ENCODE results near the gene NLRP4.

NLRP4 gene, protein sequence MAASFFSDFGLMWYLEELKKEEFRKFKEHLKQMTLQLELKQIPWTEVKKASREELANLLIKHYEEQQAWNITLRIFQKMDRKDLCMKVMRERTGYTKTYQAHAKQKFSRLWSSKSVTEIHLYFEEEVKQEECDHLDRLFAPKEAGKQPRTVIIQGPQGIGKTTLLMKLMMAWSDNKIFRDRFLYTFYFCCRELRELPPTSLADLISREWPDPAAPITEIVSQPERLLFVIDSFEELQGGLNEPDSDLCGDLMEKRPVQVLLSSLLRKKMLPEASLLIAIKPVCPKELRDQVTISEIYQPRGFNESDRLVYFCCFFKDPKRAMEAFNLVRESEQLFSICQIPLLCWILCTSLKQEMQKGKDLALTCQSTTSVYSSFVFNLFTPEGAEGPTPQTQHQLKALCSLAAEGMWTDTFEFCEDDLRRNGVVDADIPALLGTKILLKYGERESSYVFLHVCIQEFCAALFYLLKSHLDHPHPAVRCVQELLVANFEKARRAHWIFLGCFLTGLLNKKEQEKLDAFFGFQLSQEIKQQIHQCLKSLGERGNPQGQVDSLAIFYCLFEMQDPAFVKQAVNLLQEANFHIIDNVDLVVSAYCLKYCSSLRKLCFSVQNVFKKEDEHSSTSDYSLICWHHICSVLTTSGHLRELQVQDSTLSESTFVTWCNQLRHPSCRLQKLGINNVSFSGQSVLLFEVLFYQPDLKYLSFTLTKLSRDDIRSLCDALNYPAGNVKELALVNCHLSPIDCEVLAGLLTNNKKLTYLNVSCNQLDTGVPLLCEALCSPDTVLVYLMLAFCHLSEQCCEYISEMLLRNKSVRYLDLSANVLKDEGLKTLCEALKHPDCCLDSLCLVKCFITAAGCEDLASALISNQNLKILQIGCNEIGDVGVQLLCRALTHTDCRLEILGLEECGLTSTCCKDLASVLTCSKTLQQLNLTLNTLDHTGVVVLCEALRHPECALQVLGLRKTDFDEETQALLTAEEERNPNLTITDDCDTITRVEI

GRCh38 chr19:55836340-55836739, at the start of gene NLRP4:
Gene NLRP4 (plus strand): TSS chr19:55836540. CDS start chr19:55852081, 15,541 bp downstream.
- no peak for ATAC-seq
- no peak for DNase-seq

DNA sequence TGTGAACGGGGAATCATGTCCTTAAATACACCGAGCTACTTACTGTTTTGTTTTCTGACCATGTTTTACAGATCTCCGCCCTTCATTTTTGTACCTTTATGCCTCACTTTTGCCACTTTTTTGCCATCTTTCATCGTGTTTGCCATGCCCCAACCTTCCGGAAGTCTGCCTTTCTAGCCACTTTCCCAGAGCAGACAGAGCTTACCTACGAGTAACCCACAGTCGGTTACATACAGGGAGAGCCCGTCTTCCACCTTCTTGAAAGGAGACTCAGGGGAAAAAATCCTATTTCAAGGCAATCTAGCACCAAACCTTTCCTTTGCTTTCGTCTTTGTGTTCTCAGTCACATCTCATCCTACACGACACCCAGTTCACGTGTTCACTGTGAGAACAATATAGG, 41.3 kb upstream of the NLRP4 start:
- ATAC-seq (no peak), DNase-seq (no peak)

DNA sequence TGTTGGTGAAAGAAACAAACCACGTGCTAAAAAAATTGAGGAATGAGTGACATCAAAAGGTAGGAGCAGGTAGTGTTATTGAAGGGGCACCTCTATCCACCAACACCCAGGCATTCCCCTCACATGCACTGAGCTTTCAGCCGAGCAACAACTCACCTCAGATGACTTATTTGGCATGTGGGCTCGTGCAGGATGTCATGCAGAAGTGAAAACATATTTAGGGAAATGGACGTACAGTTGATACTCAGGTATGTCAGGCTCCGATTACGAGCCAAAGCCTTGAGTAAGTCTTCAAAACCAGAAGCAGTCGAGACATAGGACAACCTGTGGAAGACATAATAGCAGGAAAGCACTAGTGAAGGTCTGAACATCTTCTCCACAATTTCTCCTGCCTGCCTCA, 34.9 kb upstream of the NLRP4 start:
- no peak for DNase-seq
- no peak for ATAC-seq

DNA sequence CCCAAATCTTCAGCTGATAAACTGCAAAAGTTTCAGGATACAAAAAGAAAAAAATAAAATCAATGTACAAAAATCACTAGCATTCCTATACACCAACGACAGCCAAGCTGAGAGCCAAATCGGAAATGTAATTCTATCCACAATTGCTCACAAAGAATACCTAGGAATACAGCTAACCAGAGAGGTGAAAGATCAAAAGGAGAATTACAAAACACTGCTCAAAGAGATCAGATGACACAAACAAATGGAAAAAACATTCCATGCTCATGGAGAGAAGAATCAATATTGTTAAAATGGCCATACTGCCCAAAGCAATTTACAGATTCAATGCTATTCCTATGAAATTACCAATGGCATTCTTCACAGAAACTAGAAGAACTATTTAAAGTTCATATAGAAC, 34.1 kb upstream of the NLRP4 start:
- ATAC-seq: no peak
- no peak for DNase-seq

DNA sequence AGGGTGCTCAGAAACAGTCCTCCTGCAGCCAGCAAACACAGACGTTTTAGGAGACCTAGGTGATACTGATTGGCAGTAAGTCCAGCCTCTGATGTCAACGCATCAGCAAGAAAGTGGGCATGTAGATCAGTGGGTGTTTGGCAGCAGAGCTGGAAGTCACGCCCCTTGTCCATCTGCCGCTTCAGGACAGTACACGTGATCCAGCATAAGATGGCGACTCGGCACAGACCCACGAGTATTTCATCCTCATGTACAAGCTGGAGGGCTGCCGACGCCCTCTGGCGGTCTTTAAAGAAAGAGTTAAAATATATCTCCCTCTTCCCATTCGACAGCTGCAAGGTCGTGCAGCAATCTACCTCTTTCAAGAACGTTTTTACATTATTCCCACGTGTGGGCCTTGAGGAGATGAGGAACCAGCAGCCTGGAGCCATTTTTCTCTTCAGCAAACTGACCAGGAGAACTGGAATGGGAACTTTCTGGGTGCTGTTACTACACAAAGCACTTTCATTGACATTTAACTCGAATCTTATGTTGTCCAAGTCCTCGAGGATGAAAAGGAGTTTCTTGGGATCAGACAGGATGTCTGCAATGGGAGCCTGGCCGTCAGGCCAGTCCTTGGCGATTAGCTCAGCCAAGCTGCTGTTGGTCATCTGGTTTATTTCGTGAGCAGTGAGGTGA, 26.8 kb upstream of the NLRP4 start:
- peak; percentile 66 for ATAC-seq
- peak; percentile 43 for DNase-seq

GRCh38 chr19:55811340-55811739, 25.0 kb upstream of the NLRP4 start:
- ATAC-seq: no peak
- DNase-seq: no peak

DNA sequence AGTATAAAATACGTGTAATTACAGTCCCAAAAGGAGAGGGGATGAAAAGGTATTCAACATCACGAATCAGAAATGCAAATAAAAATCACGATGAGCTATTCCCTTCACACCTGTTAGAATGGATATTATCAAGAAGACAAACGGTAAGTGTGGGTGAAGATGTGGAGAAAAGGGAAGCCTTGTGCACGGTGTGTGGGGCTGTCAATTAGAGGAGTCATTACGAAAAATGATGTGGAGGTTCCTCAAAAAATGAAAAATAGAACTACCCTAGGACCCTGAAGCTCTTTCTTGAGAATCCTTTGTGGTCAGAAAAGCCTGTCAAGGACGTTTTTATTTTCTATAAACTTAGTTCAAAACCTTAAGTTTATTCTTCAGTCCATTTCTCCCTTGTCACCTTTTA, 23.9 kb upstream of the NLRP4 start:
- ATAC-seq (no peak), DNase-seq (no peak)

DNA sequence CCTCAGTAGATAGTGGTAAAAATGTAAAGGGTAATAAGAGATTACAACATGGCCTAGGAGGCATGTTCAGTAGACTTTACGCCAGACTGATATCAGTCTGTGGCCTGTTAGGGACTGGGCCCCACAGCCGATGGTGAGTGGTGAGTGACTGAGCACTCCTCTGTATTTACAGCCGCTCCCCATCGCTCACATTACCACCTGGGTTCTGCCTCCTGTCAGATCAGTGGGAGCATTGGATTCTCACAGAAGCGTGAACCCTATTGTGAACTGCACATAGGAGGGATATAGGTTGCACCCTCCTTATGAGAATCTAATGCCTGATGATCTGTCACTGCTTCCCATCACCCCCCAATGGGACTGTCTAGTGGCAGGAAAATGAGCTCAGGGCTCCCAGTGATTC, 22.4 kb upstream of the NLRP4 start:
- DNase-seq (no peak), ATAC-seq (no peak)

DNA sequence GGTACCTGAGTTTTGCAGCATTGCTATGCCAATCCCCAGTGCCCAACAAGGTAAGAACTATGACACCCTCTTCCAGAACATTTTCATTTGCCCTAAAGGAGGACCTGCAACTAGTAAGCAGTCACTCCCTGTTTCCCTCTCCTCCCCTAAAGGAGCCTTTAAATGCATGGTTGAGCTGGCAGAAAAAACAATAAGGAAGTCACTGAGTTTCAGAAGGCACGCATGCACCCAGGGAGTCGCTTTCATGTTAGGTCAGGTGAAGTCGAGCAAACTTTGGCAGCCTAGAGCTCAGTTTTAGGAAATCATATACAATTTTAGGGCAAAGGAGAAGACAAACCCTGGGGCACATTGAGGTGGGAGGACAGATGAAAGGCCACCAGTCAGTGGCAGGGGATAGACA, 16.3 kb upstream of the NLRP4 start:
- no peak for DNase-seq
- no peak for ATAC-seq

DNA sequence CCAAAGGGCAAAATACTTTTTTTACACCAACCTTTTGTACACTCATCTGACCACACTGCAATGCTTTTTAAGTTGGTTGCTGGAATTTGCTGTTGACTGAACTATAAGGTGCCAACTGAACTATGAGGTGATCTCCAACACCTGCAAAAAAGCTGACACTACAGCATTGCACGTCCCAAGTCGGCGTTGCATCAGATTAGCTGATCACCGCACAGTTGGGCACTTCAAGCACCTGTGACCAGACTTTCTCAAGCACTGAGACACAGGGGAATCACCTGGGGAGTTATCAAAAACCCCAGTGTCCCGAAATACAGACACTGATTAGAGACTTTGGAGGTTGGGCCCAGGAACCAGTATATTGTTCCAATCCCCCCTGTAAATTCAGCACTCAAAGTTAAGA, 5.7 kb upstream of the NLRP4 start:
- DNase-seq (no peak), ATAC-seq (no peak)

DNA sequence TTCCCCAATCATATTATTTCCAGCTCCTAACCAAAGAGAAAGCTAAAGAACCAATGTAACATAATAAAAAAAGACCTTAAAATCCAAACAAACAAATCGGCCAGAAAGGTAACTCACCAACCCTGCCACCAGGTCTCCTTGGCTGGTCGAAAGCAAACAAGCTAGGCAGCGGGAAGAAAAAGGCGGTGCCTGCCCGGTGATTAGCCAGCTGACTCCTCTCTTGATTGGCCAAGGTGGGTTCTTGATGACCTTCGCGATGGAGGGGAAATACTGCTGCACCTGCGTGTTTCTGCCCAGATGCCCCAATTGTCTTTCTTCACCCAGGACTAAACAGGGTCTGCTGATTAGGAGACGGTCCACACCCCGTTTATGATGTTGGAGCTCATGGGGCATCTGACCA, 4.5 kb upstream of the NLRP4 start, which contains the start of gene NLRP11:
NLRP11 (minus strand) TSS at position 154 of the 400 bp plus-strand sequence. CDS start 13,825 bp downstream, outside the sequence.
- ATAC-seq (no peak), DNase-seq (no peak)

DNA sequence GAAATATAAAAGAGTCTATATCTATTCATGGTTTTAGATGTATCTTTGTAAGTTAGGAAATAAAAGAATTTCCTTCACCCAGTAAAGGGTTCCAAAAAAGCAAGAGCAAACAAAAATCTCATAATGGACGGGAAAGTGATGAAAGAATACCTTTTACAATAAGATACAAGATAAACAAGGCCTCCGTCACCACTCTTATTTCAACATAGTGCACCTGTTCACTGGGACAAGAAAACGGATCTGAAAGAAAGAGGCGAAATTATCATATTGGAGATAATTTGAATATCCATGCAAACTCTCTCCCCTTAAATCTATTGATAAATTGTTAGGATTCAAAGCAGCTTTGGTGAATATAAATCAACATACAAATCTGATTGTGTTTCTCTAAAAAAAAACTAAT, 3.7 kb upstream of the NLRP4 start:
- DNase-seq: no peak

DNA sequence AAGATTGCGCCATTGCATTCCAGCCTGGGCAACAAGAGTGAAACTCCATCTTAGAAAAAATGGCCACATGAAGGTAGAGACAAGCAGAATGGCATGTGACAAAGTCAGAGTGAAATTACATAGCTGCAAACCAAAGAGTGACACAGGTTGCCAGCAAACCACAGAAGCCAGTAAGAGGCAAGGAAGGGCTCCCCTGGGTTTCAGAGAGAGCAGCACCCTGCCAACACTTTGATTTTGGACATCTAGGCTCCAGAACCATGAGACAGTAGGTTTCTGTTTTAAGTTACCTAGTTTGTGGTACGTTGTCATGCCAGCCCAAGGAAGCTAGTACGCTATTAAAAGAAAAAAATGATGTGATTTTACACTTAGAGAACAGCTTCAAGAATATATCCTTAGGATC, 1.9 kb downstream of the NLRP4 start:
- no peak for ATAC-seq
- no peak for DNase-seq

More for the DNA sequence above, 3.7 kb upstream of the NLRP4 start:
- no peak for ATAC-seq

GRCh38 chr19:55838906-55839305, 2.6 kb downstream of the NLRP4 start:
- ATAC-seq: no peak

DNA sequence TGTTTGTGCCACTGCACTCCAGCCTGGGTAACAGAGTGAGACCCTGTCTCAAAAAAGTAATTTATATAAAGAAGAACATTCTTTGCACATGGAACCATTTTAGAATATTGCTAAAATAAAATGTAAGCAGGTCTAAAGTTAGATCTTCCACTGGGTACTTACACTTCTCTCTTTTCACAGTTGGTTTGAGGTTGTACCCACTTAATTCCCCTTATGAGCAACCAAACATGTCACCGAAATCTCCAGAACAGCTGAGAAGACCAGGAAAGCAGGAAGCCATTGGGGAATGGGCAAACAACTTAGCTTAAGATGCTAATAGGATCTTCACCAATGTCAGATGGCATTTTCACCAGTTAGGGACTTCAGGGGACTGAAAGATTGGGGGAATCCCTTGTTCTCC, 18.8 kb downstream of the NLRP4 start:
- DNase-seq (no peak), ATAC-seq (no peak)

More at GRCh38 chr19:55838906-55839305, 2.6 kb downstream of the NLRP4 start:
- no peak for DNase-seq

GRCh38 chr19:55857149-55857548, 20.8 kb downstream of the NLRP4 start:
- ATAC-seq (no peak), DNase-seq (no peak)

GRCh38 chr19:55857974-55858373, 21.6 kb downstream of the NLRP4 start:
- ATAC-seq (no peak), DNase-seq (no peak)

- ATAC-seq: no peak
- no peak for DNase-seq
These were observed 22.1 kb downstream of the NLRP4 start for GRCh38 chr19:55858401-55858800.

- ATAC-seq: no peak
- DNase-seq: no peak
These were observed 22.6 kb downstream of the NLRP4 start for GRCh38 chr19:55858969-55859368.

- no peak for DNase-seq
- ATAC-seq: no peak
These were observed 30.2 kb downstream of the NLRP4 start for GRCh38 chr19:55866521-55866920.

- DNase-seq: no peak
These were observed 30.8 kb downstream of the NLRP4 start for GRCh38 chr19:55867101-55867500.

GRCh38 chr19:55870736-55871135, 34.4 kb downstream of the NLRP4 start:
- DNase-seq (no peak), ATAC-seq (no peak)

More at GRCh38 chr19:55867101-55867500, 30.8 kb downstream of the NLRP4 start:
- no peak for ATAC-seq

Measured in stimulated activated naive CD8-positive, alpha-beta T cell treated with anti-CD3 and anti-CD28 coated beads, Interleukin-15, Interleukin-2, amounts not matched to agents 100 U/mL and 50 U/mL, for 24 hours (primary cell).